Measurements from ENCODE around the gene CTDSP1.
A peak's percentile ranks its signal among the peaks of the same experiment; 100 is the strongest.

The CTDSP1 gene

DNA sequence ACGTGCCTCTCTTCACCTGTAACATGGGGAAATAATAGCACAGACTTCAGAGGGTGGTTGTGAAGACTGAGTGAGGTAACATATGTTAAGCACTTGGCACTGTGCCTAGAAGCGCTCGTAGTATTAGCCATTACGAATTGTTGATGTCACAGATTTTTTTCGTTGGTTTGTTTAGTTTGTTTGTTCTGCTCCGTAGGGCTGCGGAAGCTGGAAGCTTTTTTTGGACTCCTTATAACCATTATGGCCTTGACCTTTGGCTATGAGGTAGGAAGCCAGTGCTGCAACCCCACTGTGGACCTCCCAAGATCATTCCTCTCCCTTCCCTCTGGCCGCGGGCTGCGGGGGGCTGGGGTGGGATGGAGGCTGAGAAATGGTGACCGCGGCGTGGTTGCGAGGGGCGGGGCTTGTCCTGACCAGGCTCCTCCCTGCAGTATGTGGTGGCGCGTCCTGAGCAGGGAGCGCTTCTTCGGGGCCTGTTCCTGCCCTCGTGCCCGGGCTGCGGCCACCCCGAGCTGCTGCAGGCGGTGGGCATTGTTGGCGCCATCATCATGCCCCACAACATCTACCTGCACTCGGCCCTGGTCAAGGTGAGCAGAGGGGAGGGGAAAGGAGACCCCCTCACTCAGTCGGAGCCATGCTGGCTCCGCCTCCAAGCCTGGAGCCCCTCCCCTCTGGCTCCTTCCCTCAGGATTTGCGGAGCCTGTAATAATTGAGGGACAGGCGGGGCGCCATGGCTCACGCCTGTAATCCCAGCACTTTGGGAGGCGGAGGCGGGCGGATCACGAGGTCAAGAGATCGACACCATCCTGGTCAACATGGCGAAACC lies 12.1 kb upstream of the CTDSP1 start:
- DNase-seq, result no peak
- no peaks in the 10 kb centered on the region for H3K9me3 Mint-ChIP-seq
- H3K4me3 Mint-ChIP-seq, result peak overlapping the region in 1 of 2 donors; percentile 10
- H3K36me3 Mint-ChIP-seq (ENCODE audit: insufficient read depth), result peaks cover under 1% of the 10 kb centered on the region
- H3K27me3 Mint-ChIP-seq, result peaks cover 6 to 12% of the 10 kb centered on the region in 2 donors
- peak; percentile 41 for ATAC-seq (replicated peaks)
- no peak overlapping the region for H3K27ac Mint-ChIP-seq
- H3K4me1 Mint-ChIP-seq (ENCODE audit: low read depth in 2 of 2), result peaks cover 2 to 5% of the 10 kb centered on the region in 2 donors

DNA sequence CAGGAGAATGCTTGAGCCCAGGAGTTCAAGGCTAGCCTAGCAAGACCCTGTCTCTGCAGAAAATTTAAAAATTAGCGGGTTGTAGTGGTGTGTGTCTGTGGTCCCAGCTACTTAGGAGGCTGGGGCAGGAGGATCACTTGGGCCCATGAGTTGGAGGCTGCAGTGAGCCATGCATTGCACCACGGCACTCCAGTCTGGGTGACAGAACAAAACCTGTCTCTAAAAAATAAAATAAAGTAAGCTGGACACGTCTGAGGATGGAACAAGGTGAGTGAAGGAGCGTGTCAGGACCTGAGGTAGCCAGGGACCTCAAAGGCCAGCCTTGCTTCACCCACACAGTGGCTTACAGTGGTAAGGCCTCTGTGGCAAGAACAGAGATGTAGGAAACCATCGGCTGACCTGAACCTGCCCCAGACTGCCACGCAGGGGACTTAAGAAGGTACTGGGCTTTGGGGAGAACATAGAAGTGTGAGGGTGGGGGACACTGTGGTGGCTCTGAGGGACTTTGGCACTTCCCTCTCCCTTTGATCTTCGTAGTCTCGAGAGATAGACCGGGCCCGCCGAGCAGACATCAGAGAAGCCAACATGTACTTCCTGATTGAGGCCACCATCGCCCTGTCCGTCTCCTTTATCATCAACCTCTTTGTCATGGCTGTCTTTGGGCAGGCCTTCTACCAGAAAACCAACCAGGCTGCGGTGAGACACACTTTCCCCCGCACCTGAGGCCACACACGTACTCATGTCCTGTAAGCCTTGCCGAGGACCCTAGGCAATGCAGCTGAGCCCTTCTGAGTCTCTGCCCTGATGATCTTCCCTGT lies 10.1 kb upstream of the CTDSP1 start:
- DNase-seq (no peak), ATAC-seq (replicated peaks) (no peak)
- H3K36me3 Mint-ChIP-seq (ENCODE audit: insufficient read depth), result peaks cover 9% of the 10 kb centered on the region
- peaks cover 14 to 23% of the 10 kb centered on the region in 2 donors for H3K4me1 Mint-ChIP-seq (ENCODE audit: low read depth in 2 of 2)
- H3K27ac Mint-ChIP-seq, result no peak overlapping the region
- H3K4me3 Mint-ChIP-seq, result no peak overlapping the region
- H3K9me3 Mint-ChIP-seq, result no peaks in the 10 kb centered on the region
- peaks cover 6 to 12% of the 10 kb centered on the region in 2 donors for H3K27me3 Mint-ChIP-seq

DNA sequence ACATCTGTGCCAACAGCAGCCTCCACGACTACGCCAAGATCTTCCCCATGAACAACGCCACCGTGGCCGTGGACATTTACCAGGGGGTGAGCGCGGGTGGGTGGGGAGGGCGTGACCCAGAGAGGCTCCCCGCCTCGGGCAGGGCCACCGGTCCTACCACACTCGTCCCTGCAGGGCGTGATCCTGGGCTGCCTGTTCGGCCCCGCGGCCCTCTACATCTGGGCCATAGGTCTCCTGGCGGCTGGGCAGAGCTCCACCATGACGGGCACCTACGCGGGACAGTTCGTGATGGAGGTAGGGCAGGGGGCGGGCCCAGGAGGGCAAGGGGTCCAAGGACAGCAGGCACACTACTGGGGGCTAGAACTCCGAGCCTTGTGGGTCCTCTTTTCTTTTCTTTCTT lies 8.5 kb upstream of the CTDSP1 start:
- Mint-ChIP-seq H3K9me3 (no peaks in the 10 kb centered on the region), H3K4me3 (no peak overlapping the region), H3K36me3 (ENCODE audit: insufficient read depth) (peaks cover 13% of the 10 kb centered on the region), H3K27ac (no peak overlapping the region), H3K4me1 (ENCODE audit: low read depth in 2 of 2) (peaks cover 24 to 36% of the 10 kb centered on the region in 2 donors), H3K27me3 (peaks cover 6 to 12% of the 10 kb centered on the region in 2 donors)
- DNase-seq, result no peak
- ATAC-seq (replicated peaks), result no peak

- Mint-ChIP-seq H3K36me3 (ENCODE audit: insufficient read depth) (peaks cover 23% of the 10 kb centered on the region), H3K27me3 (peaks cover 0 to under 1% of the 10 kb centered on the region in 2 donors), H3K4me3 (no peak overlapping the region), H3K27ac (no peak overlapping the region), H3K4me1 (ENCODE audit: low read depth in 2 of 2) (peaks cover 34 to 43% of the 10 kb centered on the region in 2 donors), H3K9me3 (no peaks in the 10 kb centered on the region)
- no peak for ATAC-seq (replicated peaks)
- no peak for DNase-seq
These were observed 7.2 kb upstream of the CTDSP1 start for GRCh38 chr2:218392459-218392858.

DNA sequence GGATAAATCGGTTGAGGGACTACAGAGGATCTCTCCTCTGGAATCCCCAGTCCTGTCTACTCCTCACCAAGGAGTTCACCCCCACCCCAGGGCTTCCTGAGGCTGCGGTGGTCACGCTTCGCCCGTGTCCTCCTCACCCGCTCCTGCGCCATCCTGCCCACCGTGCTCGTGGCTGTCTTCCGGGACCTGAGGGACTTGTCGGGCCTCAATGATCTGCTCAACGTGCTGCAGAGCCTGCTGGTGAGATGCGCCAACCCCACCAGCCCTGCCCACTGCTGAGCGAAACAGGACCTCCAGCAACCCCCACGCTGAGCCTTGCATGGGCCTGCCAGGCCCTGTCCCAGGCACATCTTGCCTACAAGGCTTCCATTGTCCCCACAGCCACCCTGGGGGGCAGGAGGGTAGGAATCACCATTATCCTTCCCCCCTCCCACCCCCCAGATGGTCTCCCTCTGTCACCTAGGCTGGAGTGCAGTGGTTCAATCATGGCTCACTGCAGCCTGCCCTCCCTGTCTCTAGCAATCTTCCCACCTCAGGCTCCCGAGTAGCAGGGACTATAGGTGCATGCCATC lies 6.7 kb upstream of the CTDSP1 start:
- no peak for ATAC-seq (replicated peaks)
- Mint-ChIP-seq H3K27ac (no peak overlapping the region), H3K4me3 (no peak overlapping the region), H3K36me3 (ENCODE audit: insufficient read depth) (peaks cover 28% of the 10 kb centered on the region), H3K9me3 (no peaks in the 10 kb centered on the region), H3K4me1 (ENCODE audit: low read depth in 2 of 2) (peaks cover 39 to 48% of the 10 kb centered on the region in 2 donors), H3K27me3 (no peaks in the 10 kb centered on the region)
- no peak for DNase-seq

GRCh38 chr2:218393750-218394290 lies 5.8 kb upstream of the CTDSP1 start:
- H3K4me1 Mint-ChIP-seq (ENCODE audit: low read depth in 2 of 2), result peaks cover 44 to 48% of the 10 kb centered on the region in 2 donors
- DNase-seq (peak in 2 of 3 experiments; percentile 41 to 42), ATAC-seq (replicated peaks) (no peak)
- peaks cover 32% of the 10 kb centered on the region for H3K36me3 Mint-ChIP-seq (ENCODE audit: insufficient read depth)
- no peaks in the 10 kb centered on the region for H3K9me3 Mint-ChIP-seq
- no peaks in the 10 kb centered on the region for H3K27me3 Mint-ChIP-seq
- H3K4me3 Mint-ChIP-seq, result peak overlapping the region; percentile 33 to 43
- peak overlapping the region; percentile 66 to 73 for H3K27ac Mint-ChIP-seq

DNA sequence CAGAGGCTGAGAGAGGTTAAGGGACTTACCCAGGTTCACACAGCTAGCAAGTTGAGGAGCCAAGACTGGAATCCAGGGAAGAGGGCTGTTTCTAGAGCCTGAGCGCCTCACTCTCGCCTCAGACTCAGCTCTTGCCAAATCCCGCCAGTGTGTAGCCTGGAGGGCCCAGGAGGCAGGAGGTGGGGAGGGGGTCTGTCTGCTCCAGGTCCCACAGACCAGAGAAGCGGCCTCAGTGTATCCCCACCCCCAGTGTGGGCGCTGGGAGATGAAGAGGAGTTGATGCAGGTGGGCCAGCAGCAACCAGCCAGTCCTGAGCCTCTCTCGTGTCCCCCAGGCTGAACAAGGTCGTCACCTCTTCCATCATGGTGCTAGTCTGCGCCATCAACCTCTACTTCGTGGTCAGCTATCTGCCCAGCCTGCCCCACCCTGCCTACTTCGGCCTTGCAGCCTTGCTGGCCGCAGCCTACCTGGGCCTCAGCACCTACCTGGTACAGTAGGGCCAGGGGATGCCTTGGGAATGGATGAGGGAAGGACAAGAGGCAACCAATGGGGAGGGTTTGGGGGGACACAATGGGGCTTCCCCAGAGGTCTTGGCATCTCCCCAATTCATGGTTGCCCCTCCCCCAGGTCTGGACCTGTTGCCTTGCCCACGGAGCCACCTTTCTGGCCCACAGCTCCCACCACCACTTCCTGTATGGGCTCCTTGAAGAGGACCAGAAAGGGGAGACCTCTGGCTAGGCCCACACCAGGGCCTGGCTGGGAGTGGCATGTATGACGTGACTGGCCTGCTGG lies 5.2 kb upstream of the CTDSP1 start:
- H3K4me3 Mint-ChIP-seq, result peak overlapping the region; percentile 33 to 43
- DNase-seq (no peak), ATAC-seq (replicated peaks) (no peak)
- H3K9me3 Mint-ChIP-seq, result no peaks in the 10 kb centered on the region
- peaks cover 46 to 48% of the 10 kb centered on the region in 2 donors for H3K4me1 Mint-ChIP-seq (ENCODE audit: low read depth in 2 of 2)
- H3K27me3 Mint-ChIP-seq, result no peaks in the 10 kb centered on the region
- peaks cover 36% of the 10 kb centered on the region for H3K36me3 Mint-ChIP-seq (ENCODE audit: insufficient read depth)
- peak overlapping the region; percentile 66 to 73 for H3K27ac Mint-ChIP-seq

DNA sequence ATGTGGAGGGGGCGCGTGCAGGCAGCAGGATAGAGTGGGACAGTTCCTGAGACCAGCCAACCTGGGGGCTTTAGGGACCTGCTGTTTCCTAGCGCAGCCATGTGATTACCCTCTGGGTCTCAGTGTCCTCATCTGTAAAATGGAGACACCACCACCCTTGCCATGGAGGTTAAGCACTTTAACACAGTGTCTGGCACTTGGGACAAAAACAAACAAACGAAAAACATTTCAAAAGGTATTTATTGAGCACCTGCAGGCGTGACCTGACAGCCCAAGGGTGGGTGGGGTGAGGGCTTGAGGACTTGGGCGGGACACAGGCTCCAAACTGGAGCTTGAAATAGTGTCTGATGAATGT lies 4.6 kb upstream of the CTDSP1 start:
- H3K27ac Mint-ChIP-seq, result peak overlapping the region; percentile 66 to 73
- H3K36me3 Mint-ChIP-seq (ENCODE audit: insufficient read depth), result peaks cover 40% of the 10 kb centered on the region
- no peaks in the 10 kb centered on the region for H3K9me3 Mint-ChIP-seq
- no peak for DNase-seq
- ATAC-seq (replicated peaks), result no peak
- peaks cover 46 to 48% of the 10 kb centered on the region in 2 donors for H3K4me1 Mint-ChIP-seq (ENCODE audit: low read depth in 2 of 2)
- peak overlapping the region in 1 of 2 donors; percentile 43 for H3K4me3 Mint-ChIP-seq
- no peaks in the 10 kb centered on the region for H3K27me3 Mint-ChIP-seq

DNA sequence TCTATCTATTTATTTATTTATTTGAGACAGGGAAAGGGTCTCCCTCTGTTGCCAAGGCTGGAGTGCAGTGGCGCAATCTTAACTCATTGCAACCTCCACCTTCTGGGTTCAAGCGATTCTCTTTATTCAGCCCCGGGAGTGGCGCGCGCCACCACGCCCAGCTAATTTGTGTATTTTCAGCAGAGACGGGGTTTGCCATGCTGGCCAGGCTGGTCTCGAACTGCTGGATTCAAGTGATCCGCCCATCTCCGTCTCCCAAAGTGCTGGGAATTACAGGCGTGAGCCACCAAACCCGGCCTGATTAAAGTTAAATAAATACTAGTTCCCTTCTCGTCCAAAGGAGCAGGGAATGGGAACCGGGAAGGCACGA lies 4.2 kb upstream of the CTDSP1 start:
- Mint-ChIP-seq H3K9me3 (no peaks in the 10 kb centered on the region), H3K36me3 (ENCODE audit: insufficient read depth) (peaks cover 43% of the 10 kb centered on the region), H3K27me3 (no peaks in the 10 kb centered on the region), H3K27ac (peak overlapping the region; percentile 95 to 98), H3K4me1 (ENCODE audit: low read depth in 2 of 2) (peaks cover 46 to 48% of the 10 kb centered on the region in 2 donors), H3K4me3 (peak overlapping the region; percentile 92 to 98)
- DNase-seq (no peak), ATAC-seq (replicated peaks) (no peak)

- no peaks in the 10 kb centered on the region for H3K27me3 Mint-ChIP-seq
These were observed 3.6 kb upstream of the CTDSP1 start for GRCh38 chr2:218395826-218396687.

GRCh38 chr2:218396688-218397462 lies 2.8 kb upstream of the CTDSP1 start:
- Mint-ChIP-seq H3K27me3 (no peaks in the 10 kb centered on the region), H3K9me3 (no peaks in the 10 kb centered on the region), H3K27ac (peak overlapping the region; percentile 95 to 98), H3K4me1 (ENCODE audit: low read depth in 2 of 2) (peaks cover 50 to 53% of the 10 kb centered on the region in 2 donors), H3K4me3 (peak overlapping the region; percentile 92 to 98), H3K36me3 (ENCODE audit: insufficient read depth) (peaks cover 48% of the 10 kb centered on the region)
- DNase-seq (peak; percentile 67 to 75 (median 72)), ATAC-seq (replicated peaks) (peak; percentile 21)

More at GRCh38 chr2:218395826-218396687, 3.6 kb upstream of the CTDSP1 start:
- H3K4me3 Mint-ChIP-seq, result peak overlapping the region; percentile 92 to 98
- peak; percentile 67 for ATAC-seq (replicated peaks)
- H3K4me1 Mint-ChIP-seq (ENCODE audit: low read depth in 2 of 2), result peaks cover 47 to 48% of the 10 kb centered on the region in 2 donors
- DNase-seq, result peak; percentile 90 to 94 (median 93)
- no peaks in the 10 kb centered on the region for H3K9me3 Mint-ChIP-seq
- H3K27ac Mint-ChIP-seq, result peak overlapping the region; percentile 95 to 98
- peaks cover 44% of the 10 kb centered on the region for H3K36me3 Mint-ChIP-seq (ENCODE audit: insufficient read depth)

All from effector memory CD8-positive, alpha-beta T cell (primary cell).